ENCODE measurements around the gene BDKRB2. TPM values are rescaled to one million over a fixed set of nuclear protein-coding genes. Genes with fewer than 3 reads are reported as not detected.

The BDKRB2 gene
- total RNA-seq, 2 donors from 2014 or later: 2.0 to 5.4 TPM

DNA sequence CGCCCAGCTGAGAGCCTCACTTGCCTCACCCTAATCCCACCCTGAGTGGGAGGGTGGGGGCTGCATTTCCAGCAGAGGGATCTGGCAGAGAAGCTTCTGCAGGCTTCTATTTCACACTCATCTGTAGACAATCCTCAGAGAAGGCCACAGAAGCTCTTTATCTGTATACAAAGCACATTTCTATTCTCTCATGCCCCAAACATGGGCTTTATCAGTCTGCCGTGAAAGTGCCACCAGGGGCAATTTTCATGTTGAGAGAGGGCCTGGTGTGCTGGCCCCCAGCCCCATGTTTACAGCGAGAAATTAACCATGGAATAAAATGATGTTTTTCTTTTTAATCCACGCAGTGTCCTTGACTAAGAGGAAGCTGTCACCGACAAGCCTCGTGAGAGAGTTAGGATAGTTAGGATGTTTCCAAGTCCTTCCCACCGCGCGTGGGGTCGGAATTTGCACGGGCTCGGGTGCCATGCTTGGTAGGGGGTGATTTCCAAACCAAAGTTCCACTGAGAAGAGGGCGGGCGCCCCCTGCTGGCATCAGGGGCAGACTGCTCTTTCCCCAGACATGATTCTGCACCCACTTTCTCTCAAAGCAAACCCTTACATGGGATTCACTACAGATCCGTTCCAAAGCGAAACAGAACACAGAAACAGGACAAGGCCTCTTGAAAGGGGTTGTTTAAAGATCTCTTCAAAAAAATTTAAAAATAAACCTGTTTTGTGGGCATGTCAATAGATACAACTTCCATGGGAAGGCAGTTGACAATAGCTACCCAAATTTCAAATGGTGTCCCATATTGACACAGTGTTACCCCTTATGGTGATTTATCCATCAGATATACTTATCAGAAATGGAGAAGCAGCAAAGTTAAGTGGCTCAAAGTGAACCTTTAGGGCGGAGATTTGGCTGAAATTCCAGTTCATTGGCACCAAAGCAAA, 70.8 kb downstream of the BDKRB2 start:
- peak; percentile 43 to 64 for ATAC-seq
- intact Hi-C loops (cut with DNase I): loop anchor here (1.0 to 10.0 kb wide), 4 partner anchors 175 to 711 kb away; no protein-coding TSS in a partner anchor
- DNase-seq: peak; percentile 74

DNA sequence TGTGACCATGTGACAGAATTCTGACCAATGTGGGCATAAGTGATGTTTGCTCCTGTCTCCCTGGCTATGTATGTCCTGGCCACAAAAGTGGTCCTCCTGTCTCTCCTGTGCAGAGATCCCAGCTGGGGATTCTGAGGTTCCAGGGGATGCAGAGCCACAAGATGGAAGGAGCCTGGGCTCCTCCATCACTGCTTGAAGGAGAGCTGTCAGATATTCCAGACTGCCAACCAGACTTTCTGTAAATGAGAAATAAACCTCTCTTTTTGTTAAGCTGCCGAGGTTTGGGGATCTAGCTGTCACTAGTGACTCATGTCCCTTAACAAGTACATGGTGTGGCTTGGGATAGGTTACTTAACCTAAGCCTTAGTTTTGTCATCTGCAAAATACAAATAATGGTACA, 73.3 kb downstream of the BDKRB2 start:
- DNase-seq: no peak
- intact Hi-C loops (cut with DNase I): loop anchor here in 1 of 2 donors (10.0 kb wide), 2 partner anchors 283 to 713 kb away; no protein-coding TSS in a partner anchor
- ATAC-seq: no peak

DNA sequence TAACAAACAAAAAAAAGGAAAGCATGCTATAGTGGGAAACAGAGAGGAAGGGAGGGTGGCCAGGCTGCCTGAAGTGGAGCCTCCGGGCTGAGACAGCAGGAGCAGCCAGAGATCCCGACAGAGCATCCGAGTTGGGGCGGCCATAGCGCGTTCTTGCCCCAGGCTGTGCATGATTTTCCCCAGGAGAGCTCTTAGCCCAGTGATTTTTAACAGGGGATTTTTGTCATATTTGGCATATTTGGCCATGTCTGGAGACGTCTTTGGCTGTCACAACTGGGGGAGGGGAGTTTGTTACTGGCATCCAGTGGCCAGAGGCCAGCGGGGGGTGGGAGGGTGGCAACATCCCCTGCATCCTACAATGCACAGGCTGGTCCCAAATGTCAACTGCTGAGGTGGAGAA, 74.9 kb downstream of the BDKRB2 start:
- ATAC-seq (no peak), DNase-seq (no peak)
- intact Hi-C loops (cut with DNase I): loop anchor here in 1 of 2 donors (10.0 kb wide), 2 partner anchors 285 to 715 kb away; no protein-coding TSS in a partner anchor

DNA sequence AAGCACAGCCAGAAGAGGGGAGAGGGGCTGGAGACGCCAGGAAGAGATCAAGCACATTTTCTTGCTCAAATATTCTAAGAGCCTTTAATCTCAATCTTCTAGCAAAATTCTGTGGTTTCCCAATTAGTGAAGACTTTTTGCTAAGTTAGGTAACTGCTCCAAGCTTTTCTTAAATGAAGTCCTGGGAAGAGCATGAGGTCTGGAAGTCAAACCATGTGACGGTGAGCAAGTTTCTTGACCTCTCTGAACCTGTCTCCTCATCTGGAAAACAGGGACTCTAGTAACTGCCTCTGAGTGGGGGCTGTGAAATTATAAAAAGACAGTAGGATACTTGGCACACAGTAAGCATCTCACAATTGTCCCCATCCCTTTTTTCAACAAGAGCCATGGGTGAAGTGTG, 75.5 kb downstream of the BDKRB2 start:
- DNase-seq: no peak
- ATAC-seq: no peak
- intact Hi-C loops (cut with DNase I): loop anchor here (5.0 to 10.0 kb wide), 2 partner anchors 142 to 145 kb away; no protein-coding TSS in a partner anchor

DNA sequence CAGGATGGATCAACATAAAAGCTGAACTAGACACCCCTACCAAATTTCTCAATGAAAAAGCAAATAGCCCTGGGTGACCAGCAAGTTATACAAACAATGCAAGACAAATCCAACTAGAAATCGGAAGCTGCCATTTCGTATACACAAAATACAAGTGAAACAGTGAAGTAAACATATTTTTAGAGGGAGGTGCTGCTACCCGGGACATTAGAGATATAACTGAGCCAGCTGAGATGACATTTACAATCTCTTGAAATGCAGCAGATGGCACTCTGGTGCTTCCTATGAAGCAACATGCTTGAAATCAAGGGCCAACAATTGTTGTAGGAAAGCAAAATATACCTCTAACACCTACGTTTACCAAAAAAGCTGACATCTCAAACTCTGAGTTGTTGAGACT, 76.8 kb downstream of the BDKRB2 start:
- intact Hi-C loops (cut with DNase I): loop anchor here (5.0 to 10.0 kb wide), 2 partner anchors 141 to 143 kb away; no protein-coding TSS in a partner anchor
- no peak for DNase-seq
- no peak for ATAC-seq

DNA sequence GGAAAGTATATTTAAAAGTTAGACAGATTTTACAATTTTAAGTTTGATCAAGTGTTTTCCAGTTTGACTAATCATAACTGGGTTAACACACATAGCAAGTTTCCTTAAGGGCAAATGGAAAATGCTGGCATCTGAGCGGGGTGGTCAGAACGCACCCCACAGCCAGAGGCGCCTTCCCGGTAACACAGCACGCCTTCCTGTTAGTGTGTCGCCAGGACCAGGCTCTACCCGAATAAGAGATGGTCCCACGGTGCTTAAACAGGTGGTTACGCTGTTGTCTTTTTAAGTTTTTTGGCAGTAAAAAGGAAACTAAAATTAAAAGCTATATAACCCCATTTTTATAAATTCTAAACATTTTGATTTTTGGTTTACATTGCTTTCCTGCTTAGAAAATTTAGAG, 79.4 kb downstream of the BDKRB2 start:
- intact Hi-C loops (cut with DNase I): loop anchor here (5.0 to 10.0 kb wide), 2 partner anchors 138 to 141 kb away; no protein-coding TSS in a partner anchor
- ATAC-seq (no peak), DNase-seq (no peak)

DNA sequence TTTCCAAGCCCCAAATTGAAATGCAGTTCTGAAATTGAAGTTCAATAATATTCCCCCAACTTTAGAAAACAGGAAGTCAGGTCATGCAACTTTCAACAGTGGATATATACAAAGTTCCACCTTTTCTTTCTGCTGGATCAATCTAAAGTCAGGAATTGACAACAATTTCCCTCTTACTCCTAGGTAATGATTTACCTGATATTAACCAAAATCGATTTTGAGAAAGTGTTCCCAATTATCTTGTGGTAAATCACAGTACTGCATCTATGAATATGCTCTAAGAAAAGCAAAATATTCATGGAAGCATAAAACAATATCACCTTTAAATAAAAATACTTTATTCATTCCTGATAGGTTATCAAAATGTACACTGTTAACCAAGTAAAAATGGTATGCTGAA, 79.8 kb downstream of the BDKRB2 start:
- intact Hi-C loops (cut with DNase I): loop anchor here (5.0 to 10.0 kb wide), 2 partner anchors 138 to 140 kb away; no protein-coding TSS in a partner anchor
- ATAC-seq: no peak
- no peak for DNase-seq

DNA sequence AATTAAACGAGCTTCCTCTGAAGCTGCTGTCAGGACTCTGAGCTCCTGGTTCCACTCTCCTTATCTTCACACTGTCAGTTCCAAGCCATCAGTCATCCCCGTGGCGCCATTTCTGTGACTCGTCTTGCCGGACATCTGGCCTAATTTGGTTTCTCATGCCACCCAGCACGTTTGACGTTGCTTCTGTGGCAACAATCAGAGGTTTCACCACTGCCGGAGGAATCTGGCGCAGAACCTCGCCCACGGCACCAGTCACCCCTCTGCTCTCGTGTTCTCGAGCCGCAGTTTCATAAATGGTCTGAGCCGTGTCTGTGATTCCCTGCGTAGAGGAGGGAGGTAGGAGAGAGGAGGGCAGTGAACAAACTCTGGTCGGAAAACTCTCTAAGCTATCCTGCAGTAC, 81.0 kb downstream of the BDKRB2 start:
- intact Hi-C loops (cut with DNase I): loop anchor here in 1 of 2 donors (10.0 kb wide), 1 partner anchor 139 kb away; no protein-coding TSS in a partner anchor
- ATAC-seq: peak; percentile 89 to 90
- DNase-seq: peak; percentile 65

DNA sequence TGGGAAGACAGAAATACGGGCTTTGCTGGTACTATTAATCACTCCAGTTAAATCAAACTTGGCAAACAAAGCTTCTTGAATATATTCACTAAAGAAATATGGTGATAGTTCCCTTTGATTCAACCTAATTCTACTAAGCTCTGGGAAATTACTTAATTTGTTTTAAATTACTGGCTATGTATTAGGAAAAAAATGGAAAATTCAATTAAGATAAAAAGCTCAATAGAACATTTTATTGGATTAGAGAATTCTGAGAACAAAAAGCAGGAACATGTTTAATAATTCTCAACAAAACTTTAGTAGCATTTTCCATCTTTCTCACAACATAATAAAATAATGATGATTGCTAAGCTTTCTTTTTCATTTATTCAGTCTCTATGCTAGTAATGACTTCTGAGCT, 81.6 kb downstream of the BDKRB2 start:
- intact Hi-C loops (cut with DNase I): loop anchor here in 1 of 2 donors (10.0 kb wide), 1 partner anchor 139 kb away; no protein-coding TSS in a partner anchor
- no peak for DNase-seq
- ATAC-seq: no peak

DNA sequence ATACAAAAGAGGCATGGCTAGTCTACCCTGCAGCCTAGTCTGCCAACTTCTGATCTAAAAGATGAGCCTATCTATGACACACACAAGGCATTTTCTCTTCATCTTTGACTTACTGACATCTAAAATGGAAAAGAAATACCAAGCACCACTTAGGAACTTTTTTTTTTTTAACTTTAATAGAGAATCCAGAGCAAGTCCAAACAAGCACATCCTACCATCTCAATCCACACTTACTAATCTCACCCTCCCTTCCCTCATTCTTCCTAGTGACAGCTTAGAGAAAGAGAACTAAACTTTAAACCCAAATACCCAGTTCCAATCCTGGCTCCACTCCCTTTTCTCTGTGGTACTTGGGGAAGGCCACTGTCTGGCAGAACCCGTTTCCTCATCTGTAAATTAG, 83.2 kb downstream of the BDKRB2 start:
- DNase-seq (no peak), ATAC-seq (no peak)
- intact Hi-C loops (cut with DNase I): loop anchor here in 1 of 2 donors (10.0 kb wide), 1 partner anchor 137 kb away; no protein-coding TSS in a partner anchor

Other genes with a start within 250 kb of the BDKRB2 start
- gene C14orf132, start 165.5 kb upstream of the BDKRB2 start, total RNA-seq: 1 to 10 TPM; 2.7 to 2.9 TPM
- 1 to 10 TPM in 1 of 2 donors, under 1 TPM in 1; 0.21 to 1.0 TPM for gene BDKRB1, start 51.4 kb downstream of the BDKRB2 start, total RNA-seq
- gene ATG2B, start 158.5 kb downstream of the BDKRB2 start, total RNA-seq: 10 to 100 TPM; 12.4 to 13.3 TPM
- gene GSKIP, start 158.7 kb downstream of the BDKRB2 start, total RNA-seq: 10 to 100 TPM; 10.2 to 11.2 TPM
- under 1 TPM; 0.47 to 0.73 TPM for gene AK7, start 187.3 kb downstream of the BDKRB2 start, total RNA-seq